GM23338 (cell line): ENCODE data around the gene PIR. TPM values are rescaled to one million over a fixed set of nuclear protein-coding genes. Genes with fewer than 3 reads are reported as not detected.

ENCODE experiments used
- ATAC-seq: fragments of 200-7000 bp; cut with Tn5 transposase; 3 replicates; pipeline ENCODE4 v1.9.1; 2020
- DNase-seq: peaks from one replicate; pipeline ENCODE4 v3.0.0-alpha.2; 2015; ENCODE audit warnings: low spot score
- H2AFZ ChIP-seq: fragments of 200-600 bp; sonication (generic); 2 replicates; pipeline ENCODE4 v1.8.0; 2016; ENCODE audit warnings: antibody characterized with exemption, mild to moderate bottlenecking, moderate library complexity
- H3F3A ChIP-seq: fragments of 200-600 bp; sonication (generic); replicated peaks from 2 replicates; pipeline ENCODE4 v1.8.0; 2017; ENCODE audit warnings: antibody characterized with exemption, mixed run types, low read depth
- H3K27ac ChIP-seq: fragments of 200-600 bp; sonication (generic); 2 replicates; pipeline ENCODE4 v1.6.1; 2016; ENCODE audit warnings: low read depth
- H3K27me3 ChIP-seq: fragments of 200-600 bp; sonication (generic); 2 replicates; pipeline ENCODE4 v1.8.0; 2016; ENCODE audit warnings: mild to moderate bottlenecking, mixed run types, moderate library complexity; ENCODE audit not compliant: insufficient read depth
- H3K36me3 ChIP-seq: fragments of 200-600 bp; sonication (generic); 2 replicates; pipeline ENCODE4 v1.8.0; 2016; ENCODE audit warnings: mild to moderate bottlenecking; ENCODE audit not compliant: insufficient read depth
- H3K4me1 ChIP-seq: fragments of 200-600 bp; sonication (generic); 2 replicates; pipeline ENCODE4 v1.8.0; 2016; ENCODE audit warnings: mild to moderate bottlenecking, moderate library complexity; ENCODE audit not compliant: insufficient read depth
- H3K4me2 ChIP-seq: fragments of 200-600 bp; sonication (generic); 2 replicates; pipeline ENCODE4 v1.7.1; 2017; ENCODE audit warnings: mixed run types
- H3K4me3 ChIP-seq: fragments of 200-600 bp; sonication (generic); 2 replicates; pipeline ENCODE4 v1.6.1; 2016; ENCODE audit warnings: mixed run types
- H3K79me2 ChIP-seq: fragments of 200-600 bp; sonication (generic); replicated peaks from 2 replicates; pipeline ENCODE4 v1.8.0; 2017; ENCODE audit warnings: mild to moderate bottlenecking; ENCODE audit not compliant: insufficient read depth
- H3K9me2 ChIP-seq: fragments of 200-600 bp; sonication (generic); 2 replicates; pipeline ENCODE4 v1.8.0; 2017; ENCODE audit not compliant: insufficient read depth
- H4K20me1 ChIP-seq: fragments of 200-600 bp; sonication (generic); replicated peaks from 2 replicates; pipeline ENCODE4 v1.8.0; 2017; ENCODE audit warnings: mild to moderate bottlenecking; ENCODE audit not compliant: insufficient read depth
- H3K27ac Mint-ChIP-seq: 2 replicates; pipeline ENCODE4 v1.8.0; 2020; ENCODE audit warnings: inconsistent platforms, mild to moderate bottlenecking, moderate library complexity, mixed read lengths
- H3K27me3 Mint-ChIP-seq: 3 replicates; pipeline ENCODE4 v1.8.0; 2022; ENCODE audit warnings: low read depth, mild to moderate bottlenecking, moderate library complexity, mixed read lengths, inconsistent platforms; ENCODE audit not compliant: insufficient read depth, poor library complexity
- H3K36me3 Mint-ChIP-seq: 3 replicates; pipeline ENCODE4 v1.8.0; 2021; ENCODE audit warnings: low read depth, mild to moderate bottlenecking, inconsistent platforms, moderate library complexity, mixed read lengths
- H3K4me1 Mint-ChIP-seq: 3 replicates; pipeline ENCODE4 v1.8.0; 2020; ENCODE audit warnings: mild to moderate bottlenecking, inconsistent platforms, mixed read lengths
- H3K4me3 Mint-ChIP-seq: 3 replicates; pipeline ENCODE4 v1.8.0; 2021; ENCODE audit warnings: moderate library complexity, mild to moderate bottlenecking, inconsistent platforms, mixed read lengths
- H3K9me3 Mint-ChIP-seq: 3 replicates; pipeline ENCODE4 v1.8.0; 2020; ENCODE audit warnings: moderate library complexity, mild to moderate bottlenecking, inconsistent platforms, mixed read lengths
- CREB1 ChIP-seq: fragments of 250-450 bp; sonication (Bioruptor Pico); IDR thresholded peaks from 2 replicates; pipeline ENCODE4 v1.5.0; 2020; ENCODE audit warnings: low read depth, mild to moderate bottlenecking, moderate library complexity
- CTCF ChIP-seq, 2 experiments: fragments of 200-600 bp in 1 of 2; sonication (generic) in 1 of 2; conservative IDR thresholded peaks; 2 replicates each; pipeline versions ENCODE4 v1.5.1 to v1.6.1; 2016 to 2017; ENCODE audit warnings: antibody characterized with exemption in 2 of 2, low read depth in 2 of 2, mild to moderate bottlenecking in 2 of 2, moderate library complexity in 1 of 2
- ETS1 ChIP-seq: IDR thresholded peaks from 2 replicates; pipeline ENCODE4 v1.6.1; 2016; ENCODE audit warnings: antibody characterized with exemption
- EZH2 ChIP-seq: fragments of 200-600 bp; sonication (generic); IDR thresholded peaks from one replicate; pipeline ENCODE4 v1.8.0; 2017; ENCODE audit warnings: antibody characterized with exemption, mild to moderate bottlenecking, low read depth; ENCODE audit not compliant: unreplicated experiment
- EZH2phosphoT487 ChIP-seq: fragments of 200-600 bp; sonication (generic); IDR thresholded peaks from one replicate; pipeline ENCODE4 v1.8.1; 2018; ENCODE audit warnings: antibody characterized with exemption; ENCODE audit not compliant: unreplicated experiment
- JUNB ChIP-seq: IDR thresholded peaks from one replicate; pipeline ENCODE4 v1.6.1; 2016; ENCODE audit warnings: antibody characterized with exemption; ENCODE audit not compliant: unreplicated experiment
- NANOG ChIP-seq: IDR thresholded peaks from 2 replicates; pipeline ENCODE4 v1.6.1; 2016; ENCODE audit warnings: antibody characterized with exemption, borderline replicate concordance
- POLR2AphosphoS5 ChIP-seq: IDR thresholded peaks from 2 replicates; pipeline ENCODE4 v1.6.1; 2016; ENCODE audit warnings: antibody characterized with exemption, low read depth
- ZNF331 ChIP-seq: fragments of 250-450 bp; sonication (Bioruptor Pico); IDR thresholded peaks from 2 replicates; pipeline ENCODE4 v1.5.0; 2020; ENCODE audit warnings: low read depth, mild to moderate bottlenecking, moderate library complexity
- polyA plus RNA-seq: library from polyadenylated mRNA; unstranded; fragments of >200 nt; fragmentation: Nextera tagmentation; extraction: Ambion mirVana; gene quantifications from 2 replicates; pipeline ENCODE4 v1.2.1, GENCODE V29; 2016
- total RNA-seq: library from RNA; depleted of rRNA; stranded (reverse); fragments of >200 nt; shearing (Covaris generic); gene quantifications from 2 replicates; pipeline ENCODE4 v1.2.3, GENCODE V29; 2014

Gene PIR
- total and polyA plus RNA-seq, 2 experiments from 2014 or later = 13.1 to 25.2 TPM

DNA sequence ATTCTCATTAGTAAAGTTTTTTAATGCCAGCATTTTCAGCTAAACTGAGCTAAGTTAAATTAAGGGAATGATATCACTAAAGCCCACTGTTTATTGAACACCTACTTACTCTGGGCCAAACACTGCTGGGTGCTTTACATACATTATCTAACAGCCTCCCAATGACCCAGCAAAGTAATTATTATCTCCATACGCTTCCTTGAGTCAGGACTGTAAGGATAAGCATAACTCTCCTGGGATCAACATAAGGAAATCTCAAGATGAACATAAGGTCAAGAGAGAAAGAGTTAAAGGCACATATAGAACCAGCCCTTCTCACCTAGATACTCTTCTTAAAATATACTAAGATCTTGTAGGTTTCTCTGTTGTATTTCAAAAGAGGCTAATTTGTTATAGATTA is 21.1 kb upstream of the PIR start:
- Mint-ChIP-seq H3K36me3 (no peaks in the 10 kb centered on the region), H3K27ac (no peak overlapping the region), H3K4me1 (no peaks in the 10 kb centered on the region), H3K4me3 (no peak overlapping the region), H3K27me3 (no peaks in the 10 kb centered on the region), H3K9me3 (no peaks in the 10 kb centered on the region)
- ATAC-seq = no peak
- no peaks in the 10 kb centered on the region for H3K36me3 ChIP-seq
- no peaks in the 10 kb centered on the region for H4K20me1 ChIP-seq
- no peaks in the 10 kb centered on the region for H3K9me2 ChIP-seq
- no peak for DNase-seq
- H3K79me2 ChIP-seq = no peaks in the 10 kb centered on the region
- H3K27me3 ChIP-seq = no peaks in the 10 kb centered on the region
- TF ChIP-seq JUNB (no peak), POLR2AphosphoS5 (no peak)
- no peak overlapping the region for H2AFZ ChIP-seq
- no peak overlapping the region for H3K4me3 ChIP-seq
- no peak overlapping the region for H3K4me2 ChIP-seq
- H3F3A ChIP-seq = no peaks in the 10 kb centered on the region
- no peak overlapping the region for H3K27ac ChIP-seq
- no peaks in the 10 kb centered on the region for H3K4me1 ChIP-seq

- H3K27me3 Mint-ChIP-seq = no peaks in the 10 kb centered on the region
- no peaks in the 10 kb centered on the region for H3F3A ChIP-seq
- no peak overlapping the region for H3K4me2 ChIP-seq
- H3K27me3 ChIP-seq = no peaks in the 10 kb centered on the region
- TF ChIP-seq CTCF (conservative IDR thresholded peaks at IDR 0.05; ENCODE audit: low read depth in 2 of 2) = no peak
- TF ChIP-seq EZH2phosphoT487 = no peak
- TF ChIP-seq NANOG = no peak
- TF ChIP-seq ZNF331 = no peak
- TF ChIP-seq JUNB = no peak
- no peaks in the 10 kb centered on the region for H4K20me1 ChIP-seq
- no peak overlapping the region for H3K4me3 ChIP-seq
- no peaks in the 10 kb centered on the region for H3K79me2 ChIP-seq
- no peak overlapping the region for H3K4me3 Mint-ChIP-seq
- H3K9me3 Mint-ChIP-seq = no peaks in the 10 kb centered on the region
- DNase-seq (no peak), ATAC-seq (no peak)
- H3K27ac ChIP-seq = no peak overlapping the region
- no peaks in the 10 kb centered on the region for H3K4me1 ChIP-seq
- no peaks in the 10 kb centered on the region for H3K36me3 ChIP-seq
- no peaks in the 10 kb centered on the region for H3K9me2 ChIP-seq
- no peaks in the 10 kb centered on the region for H3K4me1 Mint-ChIP-seq
- no peaks in the 10 kb centered on the region for H3K36me3 Mint-ChIP-seq
- no peak overlapping the region for H3K27ac Mint-ChIP-seq
- no peak overlapping the region for H2AFZ ChIP-seq
These were observed 19.4 kb upstream of the PIR start for GRCh38 chrX:15512401-15512965.

DNA sequence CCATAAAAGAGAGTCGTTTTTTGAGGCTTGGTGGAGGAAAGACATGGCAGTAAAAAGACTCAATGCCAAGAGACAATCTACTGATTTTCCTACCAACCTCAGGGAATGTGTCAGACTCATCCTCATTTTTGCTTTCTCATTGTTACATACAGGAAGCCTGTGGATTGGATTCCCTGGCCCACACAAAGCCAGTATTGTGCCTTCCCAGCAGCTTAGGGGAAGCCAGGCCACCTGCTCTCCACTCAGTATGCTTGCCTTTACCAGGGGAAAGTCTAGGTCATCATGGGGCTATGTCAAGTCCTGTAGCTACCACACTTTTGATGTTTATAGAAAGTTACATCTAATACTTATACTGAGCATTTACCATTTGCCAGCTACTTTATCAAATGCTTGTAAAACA is 18.4 kb upstream of the PIR start:
- H3K4me3 Mint-ChIP-seq = no peak overlapping the region
- H3K4me2 ChIP-seq = no peak overlapping the region
- no peak overlapping the region for H3K4me3 ChIP-seq
- H3K4me1 ChIP-seq = no peaks in the 10 kb centered on the region
- peak; percentile 57 for ATAC-seq
- H2AFZ ChIP-seq = peak overlapping the region; percentile 18; the same call in 1 of the 2 replicates
- H3K79me2 ChIP-seq = no peaks in the 10 kb centered on the region
- no peaks in the 10 kb centered on the region for H3K9me2 ChIP-seq
- H3K27ac ChIP-seq = no peak overlapping the region
- peak; percentile 4 for DNase-seq
- no peaks in the 10 kb centered on the region for H3K4me1 Mint-ChIP-seq
- no peak overlapping the region for H3K27ac Mint-ChIP-seq
- H3K9me3 Mint-ChIP-seq = no peaks in the 10 kb centered on the region
- no peaks in the 10 kb centered on the region for H4K20me1 ChIP-seq
- H3K36me3 ChIP-seq = no peaks in the 10 kb centered on the region
- no peaks in the 10 kb centered on the region for H3K36me3 Mint-ChIP-seq
- H3F3A ChIP-seq = no peaks in the 10 kb centered on the region
- no peak for TF ChIP-seq ZNF331
- no peak for TF ChIP-seq CREB1 (CRISPR knock-in tag)
- no peak for TF ChIP-seq CTCF (conservative IDR thresholded peaks at IDR 0.05; ENCODE audit: low read depth in 2 of 2)
- TF ChIP-seq JUNB = no peak
- TF ChIP-seq EZH2 = no peak
- no peak for TF ChIP-seq ETS1
- peaks cover 2% of the 10 kb centered on the region for H3K27me3 Mint-ChIP-seq
- no peaks in the 10 kb centered on the region for H3K27me3 ChIP-seq
